Endometrium (tissue), 2 donors: ENCODE data around the gene LSM14A.

Experiments
- FAIRE-seq: peaks from 2 replicates; lab custom pipeline; 2012; peaks lifted over from hg19 to GRCh38; lab: Jason Lieb, UNC
- donor health status: control.
- donor health status: control.

The LSM14A gene

GRCh38 chr19:34256835-34257558 is 84.7 kb downstream of the LSM14A start:
- no peak for FAIRE-seq

- FAIRE-seq = no peak
Observed at GRCh38 chr19:34257559-34257924, 85.2 kb downstream of the LSM14A start.

- no peak for FAIRE-seq
Observed at GRCh38 chr19:34259367-34260095, 87.2 kb downstream of the LSM14A start.

- FAIRE-seq = no peak
Observed at GRCh38 chr19:34260771-34261173, 88.5 kb downstream of the LSM14A start.

- no peak for FAIRE-seq
Observed at GRCh38 chr19:34261334-34262109, 89.2 kb downstream of the LSM14A start.

- no peak for FAIRE-seq
Observed at GRCh38 chr19:34263745-34264237, 91.5 kb downstream of the LSM14A start.

- no peak for FAIRE-seq
Observed at GRCh38 chr19:34265221-34265650, 92.9 kb downstream of the LSM14A start.

GRCh38 chr19:34269081-34269480 is 96.8 kb downstream of the LSM14A start:
- no peak for FAIRE-seq

GRCh38 chr19:34269489-34269888 is 97.2 kb downstream of the LSM14A start:
- FAIRE-seq = no peak

GRCh38 chr19:34269968-34270621 is 97.8 kb downstream of the LSM14A start:
- no peak for FAIRE-seq

- FAIRE-seq = no peak
Observed at GRCh38 chr19:34273121-34273520, 100.8 kb downstream of the LSM14A start.

- FAIRE-seq = no peak
Observed at GRCh38 chr19:34274284-34274826, 102.1 kb downstream of the LSM14A start.

- FAIRE-seq = peak; percentile 82
Observed at GRCh38 chr19:34274827-34275625, 102.7 kb downstream of the LSM14A start.

- no peak for FAIRE-seq
Observed at GRCh38 chr19:34275705-34276104, 103.4 kb downstream of the LSM14A start.

- no peak for FAIRE-seq
Observed at GRCh38 chr19:34276614-34277013, 104.3 kb downstream of the LSM14A start.

- FAIRE-seq = no peak
Observed at GRCh38 chr19:34277244-34277643, 104.9 kb downstream of the LSM14A start.

GRCh38 chr19:34278783-34279182 is 106.5 kb downstream of the LSM14A start:
- FAIRE-seq = no peak
